NCI-H2081 treated with DMSO at 0.1 percent for 48 hours (cell line): Measurements from ENCODE around the gene TICAM1.
A peak's percentile ranks its signal among the peaks of the same experiment; 100 is the strongest.

ENCODE experiments used
- DNase-seq: peaks from one replicate; lab custom pipeline; 2025; lab: John Stamatoyannopoulos, UW

TICAM1 gene

DNA sequence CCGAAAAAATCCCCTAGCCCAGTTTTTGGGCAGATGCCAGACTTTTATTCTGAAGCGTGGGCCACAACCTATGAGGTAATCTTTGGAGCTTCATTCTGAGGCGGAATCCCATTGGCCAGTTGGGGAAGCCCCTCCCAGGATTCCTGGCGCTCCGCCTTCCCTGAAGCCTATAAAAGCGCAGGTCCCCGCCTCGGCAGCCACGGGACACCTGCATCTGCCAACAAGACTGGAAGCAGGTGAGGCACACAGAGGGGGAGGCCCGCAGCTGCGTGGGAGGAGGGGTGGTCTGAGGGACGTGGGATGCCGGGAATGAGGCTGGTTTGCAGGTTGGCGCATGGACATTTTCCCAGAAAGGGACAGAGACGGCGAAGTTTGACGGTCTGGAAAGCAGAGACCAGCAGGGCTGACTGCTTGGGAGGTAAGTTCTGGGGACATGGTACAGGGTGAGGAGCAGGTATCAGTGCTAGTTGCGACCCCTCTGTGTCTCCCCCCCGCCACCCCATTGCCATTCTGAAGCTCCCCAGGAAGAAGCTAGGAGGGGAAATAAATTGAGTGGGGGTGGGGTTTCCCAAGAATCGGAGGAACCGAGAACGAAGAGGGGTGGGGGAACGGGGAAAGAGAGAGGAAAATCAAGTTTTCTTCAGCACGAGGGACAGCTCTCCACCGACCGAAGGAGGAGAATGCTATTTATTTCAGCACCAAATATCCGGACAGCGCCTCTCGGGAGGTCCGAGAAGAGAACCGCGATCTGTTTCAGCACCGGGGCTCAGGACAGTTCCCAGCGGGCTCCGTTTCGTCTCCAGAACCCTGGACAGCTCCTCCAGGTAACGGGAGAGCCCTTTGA, 62.4 kb downstream of the TICAM1 start:
- peak; percentile 87 for DNase-seq
